Fibroblast of the conjunctiva (primary cell): ENCODE data around the gene P2RY14.
"Not testable (repeated sequence)": the region's sequence is repeated elsewhere in the genome, so short reads cannot be mapped to it uniquely, and the experiment has no call there.

Source experiments
- DNase-seq: peaks from one replicate; pipeline ENCODE4 v3.0.0-alpha.2; 2010; ENCODE audit warnings: low read depth

P2RY14 gene

GRCh38 chr3:151183265-151183671 lies 95.1 kb downstream of the P2RY14 start:
- no peak for DNase-seq

GRCh38 chr3:151182349-151183079 lies 95.8 kb downstream of the P2RY14 start:
- no peak for DNase-seq

GRCh38 chr3:151178208-151178845 lies 100.0 kb downstream of the P2RY14 start:
- no peak for DNase-seq

- no peak for DNase-seq
Measured at GRCh38 chr3:151175952-151176351, 102.4 kb downstream of the P2RY14 start.

GRCh38 chr3:151174351-151174750 lies 104.0 kb downstream of the P2RY14 start:
- DNase-seq = no peak

- no peak for DNase-seq
Measured at GRCh38 chr3:151171145-151171757, 107.1 kb downstream of the P2RY14 start.

GRCh38 chr3:151169948-151170679 lies 108.2 kb downstream of the P2RY14 start:
- DNase-seq = not testable (repeated sequence)

- DNase-seq = no peak
Measured at GRCh38 chr3:151169262-151169947, 108.9 kb downstream of the P2RY14 start.

- DNase-seq = peak; percentile 20
Measured at GRCh38 chr3:151168269-151169094, 109.9 kb downstream of the P2RY14 start.

- no peak for DNase-seq
Measured at GRCh38 chr3:151166161-151166560, 112.2 kb downstream of the P2RY14 start.

- DNase-seq = no peak
Measured at GRCh38 chr3:151165226-151165625, 113.1 kb downstream of the P2RY14 start.
